ENCODE results near the gene MT1M.

- TF ChIP-seq CTCF (conservative IDR thresholded peaks at IDR 0.05) (no peak), EZH2 (IDR thresholded peaks at IDR 0.05; ENCODE audit: low read depth) (no peak)
Measured at GRCh38 chr16:56649271-56649670, 16.8 kb downstream of the MT1M start.

Data from PC-9 (cell line).